DND-41 (cell line): Measurements from ENCODE around the gene CSF3R.

Source experiments
- ATAC-seq: fragments of 200-7000 bp; cut with Tn5 transposase; 3 replicates; pipeline ENCODE4 v1.9.1; 2021; ENCODE audit warnings: low read depth; ENCODE audit not compliant: insufficient read depth
- DNase-seq: peaks from one replicate; pipeline ENCODE4 v3.0.0-alpha.2; 2020
- H2AFZ ChIP-seq: 2 replicates; pipeline ENCODE4 v1.6.0; 2012; ENCODE audit warnings: low read depth, low read length
- H3K27ac ChIP-seq: 2 replicates; pipeline ENCODE4 v1.5.1; 2012; ENCODE audit warnings: low read length, inconsistent platforms
- H3K27me3 ChIP-seq: fragments of 200-600 bp; sonication (generic); 2 replicates; pipeline ENCODE4 v1.6.0; 2012; ENCODE audit warnings: low read length, mild to moderate bottlenecking, inconsistent platforms; ENCODE audit not compliant: insufficient read depth, poor library complexity
- H3K36me3 ChIP-seq: 2 replicates; pipeline ENCODE4 v1.5.1; 2012; ENCODE audit warnings: low read length, inconsistent platforms; ENCODE audit not compliant: insufficient read depth
- H3K4me1 ChIP-seq: 2 replicates; pipeline ENCODE4 v1.5.1; 2012; ENCODE audit warnings: mild to moderate bottlenecking, low read length; ENCODE audit not compliant: insufficient read depth
- H3K4me2 ChIP-seq: 2 replicates; pipeline ENCODE4 v1.6.0; 2012; ENCODE audit warnings: mild to moderate bottlenecking, moderate library complexity, low read length, inconsistent platforms; ENCODE audit not compliant: insufficient read depth
- H3K4me3 ChIP-seq, 2 experiments: fragments of 200-600 bp in 1 of 2; shearing (Covaris generic) in 1 of 2; 2 replicates each; pipeline ENCODE4 v1.5.1; 2012 to 2016; ENCODE audit warnings: inconsistent platforms in 2 of 2, low read length in 2 of 2, mild to moderate bottlenecking in 2 of 2, low read depth in 1 of 2, moderate library complexity in 1 of 2
- H3K79me2 ChIP-seq: 2 replicates; pipeline ENCODE4 v1.6.0; 2012; ENCODE audit warnings: low read length, inconsistent platforms; ENCODE audit not compliant: insufficient read depth
- H3K9ac ChIP-seq: 2 replicates; pipeline ENCODE4 v1.6.0; 2012; ENCODE audit warnings: low read depth, mild to moderate bottlenecking, inconsistent platforms, low read length, moderate library complexity
- H3K9me3 ChIP-seq: 2 replicates; pipeline ENCODE4 v1.5.1; 2012; ENCODE audit warnings: low read length, moderate library complexity, mild to moderate bottlenecking, inconsistent platforms; ENCODE audit not compliant: insufficient read depth, severe bottlenecking
- H4K20me1 ChIP-seq: 2 replicates; pipeline ENCODE4 v1.6.0; 2012; ENCODE audit warnings: low read length; ENCODE audit not compliant: insufficient read depth
- CTCF ChIP-seq: IDR thresholded peaks from 2 replicates; pipeline ENCODE4 v1.5.1; 2012; ENCODE audit warnings: borderline replicate concordance, low read length, moderate library complexity, mild to moderate bottlenecking; ENCODE audit not compliant: poor library complexity, severe bottlenecking; ENCODE audit errors: extremely low read depth
- EZH2 ChIP-seq: IDR thresholded peaks from 3 replicates; pipeline ENCODE4 v1.6.1; 2012; ENCODE audit warnings: borderline replicate concordance, low read depth, mild to moderate bottlenecking, moderate library complexity, low read length, inconsistent platforms; ENCODE audit not compliant: severe bottlenecking

Gene CSF3R

DNA sequence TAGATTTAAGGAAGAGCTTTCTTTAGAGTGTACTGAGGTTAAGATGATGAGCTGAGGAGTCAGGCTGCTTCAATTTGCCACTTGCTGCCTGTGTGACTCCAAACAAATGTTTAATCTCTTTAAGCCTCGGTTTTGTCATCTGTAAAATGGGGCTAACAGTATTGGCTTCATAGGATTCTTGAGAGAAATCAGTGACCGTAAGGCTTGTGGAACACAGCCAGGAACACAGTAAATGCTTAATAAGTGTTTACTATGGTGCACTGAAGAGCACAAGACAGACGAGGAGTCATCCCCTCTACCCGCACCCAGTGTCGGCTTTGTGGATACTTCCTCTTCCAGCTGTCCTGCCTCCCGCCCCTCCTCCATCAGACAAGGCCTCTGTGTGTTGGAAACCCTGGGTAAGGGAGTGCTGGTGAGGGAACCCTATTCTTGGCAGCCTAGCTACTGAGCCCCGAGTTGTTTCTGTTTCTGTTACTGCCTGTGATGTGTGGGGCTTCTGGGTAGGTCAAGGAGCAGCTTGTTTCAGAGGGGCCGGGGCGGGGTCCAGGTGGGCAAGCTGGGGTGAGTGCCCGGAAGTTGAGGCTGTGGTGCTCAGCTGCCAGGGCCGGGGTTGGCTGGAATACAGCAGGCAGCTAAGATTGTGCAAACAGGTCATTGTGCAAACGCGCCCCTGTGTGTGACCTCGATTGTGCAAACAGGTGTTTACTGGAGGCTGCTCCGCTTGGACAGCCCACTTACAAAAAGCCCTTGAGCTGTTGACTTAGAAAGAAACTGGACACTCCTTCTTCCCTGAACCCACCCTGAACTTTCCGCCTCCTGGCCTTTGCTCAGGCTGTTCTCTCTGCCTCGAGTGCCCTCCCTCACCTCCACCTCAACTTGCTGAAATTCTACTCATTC is 4.0 kb upstream of the CSF3R start:
- ATAC-seq = no peak
- Histone ChIP-seq H2AFZ (no peak overlapping the region), H3K27me3 (no peaks in the 10 kb centered on the region), H3K4me1 (no peaks in the 10 kb centered on the region), H3K4me2 (no peak overlapping the region), H3K27ac (no peak overlapping the region), H3K9me3 (no peaks in the 10 kb centered on the region), H4K20me1 (no peaks in the 10 kb centered on the region), H3K79me2 (no peaks in the 10 kb centered on the region), H3K9ac (no peak overlapping the region), H3K36me3 (no peaks in the 10 kb centered on the region), H3K4me3 (no peak overlapping the region)
- DNase-seq = no peak
- no peak for TF ChIP-seq CTCF
- no peak for TF ChIP-seq EZH2

GRCh38 chr1:36486093-36486438 is 3.4 kb upstream of the CSF3R start:
- H3K4me1 ChIP-seq = no peaks in the 10 kb centered on the region
- H3K9me3 ChIP-seq = no peaks in the 10 kb centered on the region
- H3K4me3 ChIP-seq = no peak overlapping the region
- H3K4me2 ChIP-seq = no peak overlapping the region
- DNase-seq (no peak), ATAC-seq (no peak)
- no peaks in the 10 kb centered on the region for H4K20me1 ChIP-seq
- no peaks in the 10 kb centered on the region for H3K79me2 ChIP-seq
- H3K36me3 ChIP-seq = no peaks in the 10 kb centered on the region
- no peak overlapping the region for H3K9ac ChIP-seq
- no peaks in the 10 kb centered on the region for H3K27me3 ChIP-seq
- TF ChIP-seq EZH2 (no peak), CTCF (no peak)
- no peak overlapping the region for H2AFZ ChIP-seq
- H3K27ac ChIP-seq = no peak overlapping the region

DNA sequence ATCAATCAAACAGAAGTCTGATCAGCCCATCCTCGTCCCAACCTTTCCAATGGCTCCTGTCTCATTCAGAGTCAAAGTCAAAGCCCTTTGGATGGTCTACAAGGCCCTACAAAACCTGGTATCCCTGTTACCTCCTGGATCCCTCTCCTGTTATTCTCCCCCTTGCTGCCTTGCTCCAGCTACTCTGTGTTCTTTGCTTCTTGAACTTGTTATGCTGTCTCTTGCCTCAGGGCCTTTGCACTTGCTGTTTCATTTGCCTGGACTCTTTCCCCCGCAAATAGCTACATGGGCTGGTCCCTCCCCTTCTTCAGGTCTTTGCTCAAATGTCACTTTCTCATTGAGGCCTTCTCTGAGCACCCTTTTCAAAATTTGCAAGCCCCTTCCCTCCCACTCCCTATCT is 1.4 kb upstream of the CSF3R start:
- no peak for ATAC-seq
- no peak overlapping the region for H3K27ac ChIP-seq
- peaks cover 4% of the 10 kb centered on the region for H3K27me3 ChIP-seq

More for the DNA sequence above, 1.4 kb upstream of the CSF3R start:
- Histone ChIP-seq H3K9me3 (no peaks in the 10 kb centered on the region), H3K79me2 (no peaks in the 10 kb centered on the region), H3K9ac (no peak overlapping the region), H4K20me1 (no peaks in the 10 kb centered on the region), H3K4me3 (no peak overlapping the region), H3K4me2 (no peak overlapping the region), H3K4me1 (no peaks in the 10 kb centered on the region), H2AFZ (no peak overlapping the region), H3K36me3 (no peaks in the 10 kb centered on the region)
- TF ChIP-seq EZH2 (no peak), CTCF (no peak)
- DNase-seq = no peak
